GM03348 (cell line): ENCODE results near the gene OR4A16.

Source experiments
- DNase-seq: peaks from one replicate; pipeline ENCODE4 v3.0.0; 2012; ENCODE audit warnings: low spot score

Gene OR4A16

GRCh38 chr11:55342901-55343300 lies at the start of gene OR4A16:
Gene OR4A16, plus strand, starts transcription at chr11:55343201. Its CDS starts 0 bp downstream, at chr11:55343201.
- DNase-seq: no peak

- DNase-seq: no peak
Observed at GRCh38 chr11:55324500-55324899, 18.5 kb upstream of the OR4A16 start.

- DNase-seq: no peak
Observed at GRCh38 chr11:55345306-55345705, 2.3 kb downstream of the OR4A16 start.

GRCh38 chr11:55349032-55349431 lies 6.0 kb downstream of the OR4A16 start:
- no peak for DNase-seq

- DNase-seq: no peak
Observed at GRCh38 chr11:55357560-55358184, 14.7 kb downstream of the OR4A16 start.

- DNase-seq: no peak
Observed at GRCh38 chr11:55367674-55368073, 24.7 kb downstream of the OR4A16 start, which contains the start of gene OR4A15. Gene OR4A15, plus strand, starts transcription at chr11:55367974. Its CDS starts 0 bp downstream, at chr11:55367974.
